Chondrocyte (in vitro differentiated cells): ENCODE measurements around the gene PDHB. TPM values are rescaled to one million over a fixed set of nuclear protein-coding genes. Genes with fewer than 3 reads are reported as not detected.

ENCODE experiments used
- DNase-seq: peaks from one replicate; pipeline ENCODE4 v3.0.0; 2021; ENCODE audit warnings: mixed read lengths, low spot score
- H3K27ac Mint-ChIP-seq: one replicate; pipeline ENCODE4 v1.8.0; 2021; ENCODE audit warnings: mild to moderate bottlenecking, moderate library complexity, mixed read lengths; ENCODE audit not compliant: unreplicated experiment
- H3K27me3 Mint-ChIP-seq: 2 replicates; pipeline ENCODE4 v1.8.0; 2021; ENCODE audit warnings: low read depth, mixed read lengths
- H3K36me3 Mint-ChIP-seq: 2 replicates; pipeline ENCODE4 v1.8.0; 2021; ENCODE audit warnings: low read depth, mixed read lengths
- H3K4me1 Mint-ChIP-seq: 2 replicates; pipeline ENCODE4 v1.8.0; 2021; ENCODE audit warnings: low read depth, mild to moderate bottlenecking, mixed read lengths
- H3K4me3 Mint-ChIP-seq: one replicate; pipeline ENCODE4 v1.8.0; 2021; ENCODE audit warnings: mild to moderate bottlenecking, moderate library complexity, mixed read lengths; ENCODE audit not compliant: unreplicated experiment
- H3K9me3 Mint-ChIP-seq: 2 replicates; pipeline ENCODE4 v1.8.0; 2021; ENCODE audit warnings: low read depth, mixed read lengths
- CTCF ChIP-seq: fragments of 200-600 bp; sonication (generic); IDR thresholded peaks from 2 replicates; pipeline ENCODE4 v1.5.0; 2021; ENCODE audit warnings: antibody characterized with exemption, mild to moderate bottlenecking, moderate library complexity
- total RNA-seq: library from RNA; stranded (reverse); gene quantifications from 3 replicates; pipeline ENCODE4 v1.2.1, GENCODE V29; 2021

PDHB gene
- total RNA-seq, 1 donor from 2014 or later = 84.7 TPM

GRCh38 chr3:58398669-58399333 lies 34.8 kb downstream of the PDHB start:
- H3K4me3 Mint-ChIP-seq = no peak overlapping the region
- no peak overlapping the region for H3K27ac Mint-ChIP-seq
- H3K36me3 Mint-ChIP-seq = peaks cover 25% of the 10 kb centered on the region

GRCh38 chr3:58394339-58394738 lies 39.3 kb downstream of the PDHB start:
- H3K4me1 Mint-ChIP-seq = peaks cover 5% of the 10 kb centered on the region
- DNase-seq = no peak
- H3K4me3 Mint-ChIP-seq = no peak overlapping the region
- H3K9me3 Mint-ChIP-seq = no peaks in the 10 kb centered on the region
- H3K27ac Mint-ChIP-seq = no peak overlapping the region
- no peaks in the 10 kb centered on the region for H3K27me3 Mint-ChIP-seq
- TF ChIP-seq CTCF = no peak
- H3K36me3 Mint-ChIP-seq = peaks cover 30% of the 10 kb centered on the region

More at GRCh38 chr3:58398669-58399333, 34.8 kb downstream of the PDHB start:
- Mint-ChIP-seq H3K27me3 (no peaks in the 10 kb centered on the region), H3K4me1 (no peaks in the 10 kb centered on the region), H3K9me3 (no peaks in the 10 kb centered on the region)
- DNase-seq = no peak
- no peak for TF ChIP-seq CTCF

GRCh38 chr3:58392181-58392580 lies 41.5 kb downstream of the PDHB start:
- DNase-seq = no peak
- Mint-ChIP-seq H3K4me3 (no peak overlapping the region), H3K9me3 (no peaks in the 10 kb centered on the region), H3K36me3 (peaks cover 21% of the 10 kb centered on the region), H3K27me3 (no peaks in the 10 kb centered on the region), H3K27ac (no peak overlapping the region), H3K4me1 (peaks cover 27% of the 10 kb centered on the region)
- no peak for TF ChIP-seq CTCF

GRCh38 chr3:58391156-58391865 lies 42.3 kb downstream of the PDHB start:
- no peak for DNase-seq
- H3K4me1 Mint-ChIP-seq = peaks cover 35% of the 10 kb centered on the region
- no peak overlapping the region for H3K4me3 Mint-ChIP-seq
- no peak for TF ChIP-seq CTCF
- H3K27ac Mint-ChIP-seq = peak overlapping the region; percentile 8
- no peaks in the 10 kb centered on the region for H3K27me3 Mint-ChIP-seq
- no peaks in the 10 kb centered on the region for H3K9me3 Mint-ChIP-seq
- peaks cover 19% of the 10 kb centered on the region for H3K36me3 Mint-ChIP-seq

- peak overlapping the region; percentile 88 for H3K27ac Mint-ChIP-seq
Observed at GRCh38 chr3:58388550-58389091, 45.0 kb downstream of the PDHB start.

More at GRCh38 chr3:58388550-58389091, 45.0 kb downstream of the PDHB start:
- Mint-ChIP-seq H3K27me3 (no peaks in the 10 kb centered on the region), H3K9me3 (no peaks in the 10 kb centered on the region), H3K36me3 (peaks cover 13% of the 10 kb centered on the region), H3K4me1 (peaks cover 60% of the 10 kb centered on the region), H3K4me3 (no peak overlapping the region)
- TF ChIP-seq CTCF = no peak
- no peak for DNase-seq
